GM19372 (cell line): ENCODE results near the gene CDR2L.
"Not testable (repeated sequence)": the region's sequence is repeated elsewhere in the genome, so short reads cannot be mapped to it uniquely, and the experiment has no call there.

ENCODE experiments used
- ATAC-seq: cut with Tn5 transposase; IDR thresholded peaks from one replicate; pipeline ENCODE4 v1.9.1; 2021; ENCODE audit warnings: mild to moderate bottlenecking, low read depth, moderate library complexity; ENCODE audit not compliant: unreplicated experiment

CDR2L gene

DNA sequence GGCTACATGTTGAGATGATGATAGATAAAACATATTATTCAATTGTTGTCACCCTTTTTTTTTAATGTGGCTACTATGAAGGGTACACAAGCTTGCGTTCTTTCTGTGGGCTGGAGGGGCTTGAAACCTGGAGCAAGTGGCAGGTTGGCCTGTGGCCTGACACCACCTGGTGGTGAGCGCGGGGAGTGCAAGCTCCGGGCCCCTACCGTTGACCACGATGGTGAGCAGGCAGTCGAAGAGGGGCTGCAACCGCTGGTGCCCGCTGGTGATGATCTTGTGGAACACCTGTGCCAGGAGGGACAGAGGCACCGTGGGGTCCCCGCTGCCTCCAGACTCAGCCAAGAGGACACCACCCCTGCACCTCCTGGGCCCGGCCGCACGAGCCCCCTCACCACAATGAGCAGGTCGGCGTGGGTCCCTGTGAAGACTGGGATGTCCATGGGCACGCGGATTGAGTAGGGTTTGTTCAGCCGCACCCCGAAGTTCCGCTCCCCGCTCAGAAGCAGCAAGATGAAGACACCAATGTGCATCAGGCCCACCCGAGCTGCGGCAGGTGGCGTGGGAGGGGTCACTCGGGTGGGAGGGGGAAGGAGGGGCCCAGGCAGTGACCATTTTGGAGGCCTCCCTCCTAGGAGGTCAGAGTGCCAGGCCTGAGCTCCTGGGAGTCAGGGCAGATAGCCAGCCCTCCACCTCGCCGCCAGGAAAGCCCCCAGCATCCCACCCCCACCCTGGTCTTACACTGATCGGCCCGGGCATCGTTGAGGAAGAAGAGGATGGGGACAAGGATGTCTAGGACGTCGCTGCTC is 29.3 kb upstream of the CDR2L start:
- no peak for ATAC-seq

DNA sequence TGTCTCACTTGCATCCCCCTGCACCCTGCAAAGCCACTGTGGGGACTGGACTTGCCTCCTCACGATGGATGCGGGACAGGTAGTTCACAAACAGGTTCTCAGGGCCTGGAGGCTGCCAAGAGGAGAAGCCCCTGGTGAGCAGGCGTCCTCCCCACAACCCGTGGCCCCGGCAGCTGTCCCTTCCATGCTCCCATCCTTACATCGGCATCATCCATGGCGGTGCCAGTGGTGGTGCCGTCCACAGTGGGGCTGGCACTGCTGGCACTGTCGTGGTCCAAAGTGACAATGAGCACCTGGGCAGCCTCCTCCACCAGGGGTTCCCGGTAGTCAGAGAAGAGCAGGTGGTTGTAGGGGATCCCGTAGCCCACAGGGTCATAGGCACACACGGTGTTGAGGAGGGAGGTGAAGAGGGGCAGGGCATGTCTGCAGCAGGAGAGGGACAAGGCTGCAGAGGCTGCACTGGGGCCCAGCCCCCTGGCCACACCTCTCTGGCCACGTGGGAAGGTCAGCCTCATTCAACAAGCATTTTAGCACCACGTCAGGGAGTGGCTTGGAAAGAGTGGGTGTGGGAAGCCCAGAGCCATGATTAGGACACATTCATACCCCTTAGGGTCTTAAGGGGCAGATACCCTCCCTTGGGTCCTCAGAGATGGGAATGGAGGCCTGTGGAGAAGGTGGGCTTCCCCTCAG is 27.5 kb upstream of the CDR2L start:
- no peak for ATAC-seq

DNA sequence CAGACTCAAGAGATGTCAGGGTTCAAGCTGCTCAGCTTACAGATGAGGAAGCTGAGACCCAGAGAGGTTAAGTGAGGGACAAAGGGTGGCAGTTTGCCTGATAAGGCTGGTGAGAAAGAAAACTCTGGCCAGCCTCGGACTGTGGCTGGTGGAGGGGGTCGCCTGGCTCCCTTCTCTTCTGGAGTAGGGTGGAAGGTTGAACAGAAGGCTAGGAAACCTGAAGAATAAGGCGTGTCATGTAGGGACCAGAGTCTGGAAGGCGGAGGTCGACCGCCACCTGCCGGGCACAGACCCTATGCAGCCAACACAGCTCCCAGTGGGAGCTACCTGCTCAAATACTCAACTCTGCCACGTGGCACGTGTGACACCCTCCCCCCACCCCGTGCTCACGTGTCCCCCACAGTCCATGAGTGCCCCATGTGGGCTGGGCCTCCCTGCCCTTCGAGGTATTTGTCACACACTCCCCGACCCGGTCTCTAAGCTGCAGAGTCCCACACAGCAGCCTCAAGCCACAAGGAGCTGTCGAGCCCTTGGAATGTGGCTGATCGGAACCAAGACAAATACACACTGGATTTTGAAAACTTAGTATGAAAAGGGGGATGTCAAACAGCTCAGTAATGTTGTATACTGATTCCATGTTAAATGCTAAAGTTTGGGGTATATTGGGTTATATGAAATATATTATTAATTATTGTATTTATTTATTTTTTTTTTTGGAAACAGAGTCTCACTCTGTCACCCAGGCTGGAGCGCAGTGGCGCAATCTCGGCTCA is 26.7 kb upstream of the CDR2L start:
- no peak for ATAC-seq

DNA sequence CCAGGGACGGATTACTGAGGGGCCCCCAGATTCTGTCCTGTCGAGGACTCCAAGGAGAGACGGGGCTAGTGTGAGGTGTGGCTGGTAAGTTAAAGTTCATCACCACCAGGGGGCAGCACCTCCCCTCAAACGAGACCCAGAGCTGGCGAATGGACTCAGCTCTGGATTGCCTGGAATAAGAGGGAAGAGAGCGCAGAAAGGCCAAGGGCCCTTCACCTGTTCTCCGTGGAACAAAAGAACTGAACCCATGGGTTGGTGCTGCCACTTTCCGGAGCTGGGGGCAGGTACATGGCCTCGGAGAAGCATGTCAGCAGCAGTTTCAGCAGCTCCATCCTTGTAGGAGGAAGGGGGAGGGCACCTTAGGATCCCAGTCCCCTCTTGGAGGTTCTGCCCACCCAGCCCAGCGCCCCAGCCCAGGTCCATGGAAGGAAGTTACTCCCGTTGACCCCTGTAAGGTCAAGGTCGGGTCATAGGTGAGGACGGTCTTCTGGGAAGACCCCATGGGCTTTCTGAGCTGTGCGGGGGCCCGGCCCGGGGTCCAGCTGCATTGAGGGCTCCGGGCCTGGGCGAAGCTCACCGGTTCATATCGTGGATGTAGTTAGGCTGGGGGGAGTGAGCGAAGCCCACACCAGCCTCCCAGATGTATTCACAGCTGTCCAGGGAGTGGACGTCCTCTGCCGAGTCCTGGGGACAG is 25.6 kb upstream of the CDR2L start:
- ATAC-seq: no peak

DNA sequence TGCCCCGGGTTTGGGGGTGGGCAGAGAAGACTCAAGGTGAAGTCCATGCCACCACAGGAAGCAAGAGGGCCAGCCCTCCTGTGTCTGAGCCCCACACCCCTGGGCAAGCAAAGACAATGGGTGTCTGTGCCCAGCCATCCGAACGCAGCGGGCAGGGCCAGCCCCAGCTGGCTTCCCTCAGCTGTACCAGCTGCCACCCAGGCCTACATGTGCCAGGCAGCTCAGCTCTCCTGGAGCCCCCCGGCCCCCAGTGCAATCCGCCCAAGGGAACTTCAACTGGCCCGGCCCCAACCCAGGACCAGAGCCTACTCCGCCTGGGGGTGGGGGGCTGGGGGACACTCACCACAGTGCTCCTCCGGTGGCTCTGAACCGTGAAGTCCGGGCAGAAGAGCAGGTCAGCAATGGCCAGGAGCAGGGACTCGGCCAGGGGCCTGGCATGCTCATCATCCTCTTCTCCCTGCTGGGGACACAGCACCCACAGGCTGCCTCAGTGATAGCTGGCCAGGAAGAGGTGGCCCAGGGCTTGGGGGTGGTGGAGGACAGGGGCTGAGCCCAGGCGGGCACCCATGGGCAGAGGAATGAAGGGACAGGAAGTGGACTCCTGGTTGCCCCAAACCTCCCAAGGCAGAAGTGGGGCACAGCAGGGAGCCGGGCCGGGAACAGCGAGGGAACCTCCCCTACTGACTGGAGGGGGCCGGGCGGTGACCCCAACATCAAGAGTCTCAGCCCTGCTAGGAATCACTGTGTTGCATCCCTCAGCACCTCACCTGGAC is 24.6 kb upstream of the CDR2L start:
- ATAC-seq: no peak

DNA sequence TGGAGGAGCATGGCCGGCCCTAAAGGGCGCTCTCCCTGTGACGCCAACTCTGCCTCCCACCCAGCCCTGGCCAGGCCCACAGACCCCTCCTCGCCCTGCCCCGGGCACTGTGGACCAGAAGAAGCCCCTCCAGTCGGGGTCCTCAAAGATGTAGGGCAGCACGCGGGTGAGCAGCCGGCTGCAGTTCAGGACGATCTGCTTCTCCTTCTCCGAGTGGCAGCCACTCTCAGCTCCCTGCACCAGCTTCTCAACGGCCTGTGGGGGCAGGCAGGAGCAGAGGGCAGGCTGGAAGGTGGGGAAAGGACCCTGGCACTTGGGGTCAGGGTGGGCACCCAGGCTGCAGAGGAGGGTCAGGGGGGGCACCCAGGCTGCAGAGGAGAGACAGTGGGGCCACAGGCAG is 23.8 kb upstream of the CDR2L start:
- no peak for ATAC-seq

DNA sequence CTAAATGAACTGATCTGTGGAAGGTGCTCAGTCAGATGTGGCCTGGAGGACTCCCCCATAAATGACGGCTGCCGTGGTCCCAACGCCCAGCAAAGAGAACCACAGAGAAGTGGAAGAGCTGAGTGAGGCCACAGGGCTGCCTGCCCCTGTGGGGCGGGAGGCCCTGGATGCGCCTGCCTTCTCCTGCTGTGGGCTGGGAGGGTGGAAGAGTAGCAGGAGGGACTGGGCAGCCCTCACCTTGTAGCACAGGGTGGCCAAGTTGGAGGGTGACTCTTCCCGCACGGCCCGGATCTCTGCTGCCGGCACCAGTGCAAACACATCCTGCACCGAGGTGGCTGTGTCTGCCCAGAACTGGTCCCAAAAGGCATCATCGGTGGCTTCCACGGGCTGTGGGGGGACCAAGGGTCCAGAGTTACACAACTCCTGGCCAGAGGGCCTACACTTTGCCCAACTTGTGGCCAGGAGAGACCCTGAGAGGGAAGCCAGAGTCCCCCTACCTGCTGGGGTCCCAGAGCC is 23.1 kb upstream of the CDR2L start:
- no peak for ATAC-seq

DNA sequence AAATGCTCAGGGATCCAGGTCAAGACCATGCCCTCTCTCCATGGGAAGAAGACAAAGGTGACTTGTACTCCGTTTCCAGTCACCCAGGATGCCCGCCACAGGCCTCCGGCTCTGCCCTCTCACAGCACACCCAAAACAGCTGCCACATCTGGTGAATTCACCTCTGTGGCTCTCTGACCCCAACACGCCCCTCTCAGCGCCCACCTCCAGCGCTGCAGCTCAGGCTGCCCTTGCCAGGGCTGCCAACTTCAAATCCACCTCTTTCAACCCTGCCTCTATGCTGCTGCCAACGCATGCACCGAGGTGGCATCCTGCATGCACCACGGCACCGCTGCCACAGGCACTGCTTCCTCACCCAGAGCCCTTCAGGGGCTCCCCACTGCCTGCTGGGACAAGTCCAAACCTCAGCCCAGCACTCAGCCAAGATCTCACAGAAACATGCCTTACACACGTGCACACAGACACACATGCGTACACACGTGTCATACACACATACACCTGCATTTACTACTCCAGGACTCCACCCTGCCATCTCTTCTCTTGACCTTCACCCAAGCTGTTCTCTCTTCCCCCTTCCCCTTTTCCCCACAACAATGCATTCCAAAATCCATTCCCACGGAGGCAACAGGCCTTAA is 22.3 kb upstream of the CDR2L start:
- ATAC-seq: no peak

DNA sequence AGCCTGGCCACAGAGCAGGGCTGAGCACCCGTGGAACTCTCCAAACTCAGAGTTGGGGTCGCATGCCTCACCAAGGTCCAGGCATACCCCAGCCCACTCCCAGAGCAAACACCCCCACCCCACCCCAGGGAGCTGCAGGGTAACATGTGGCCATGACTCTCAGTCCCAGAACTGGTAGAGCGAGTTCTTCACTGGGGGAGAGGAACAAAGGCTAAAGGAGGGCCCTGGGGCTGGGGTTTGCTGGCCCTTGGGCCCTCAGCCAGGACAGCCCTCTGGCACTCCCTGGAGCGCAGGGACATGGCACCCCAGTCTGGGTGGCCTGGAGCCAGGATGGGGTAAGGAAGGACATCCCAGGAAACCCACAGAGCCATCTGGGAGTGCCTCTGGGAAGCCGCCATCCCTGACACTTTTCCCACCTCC is 19.1 kb upstream of the CDR2L start:
- no peak for ATAC-seq

DNA sequence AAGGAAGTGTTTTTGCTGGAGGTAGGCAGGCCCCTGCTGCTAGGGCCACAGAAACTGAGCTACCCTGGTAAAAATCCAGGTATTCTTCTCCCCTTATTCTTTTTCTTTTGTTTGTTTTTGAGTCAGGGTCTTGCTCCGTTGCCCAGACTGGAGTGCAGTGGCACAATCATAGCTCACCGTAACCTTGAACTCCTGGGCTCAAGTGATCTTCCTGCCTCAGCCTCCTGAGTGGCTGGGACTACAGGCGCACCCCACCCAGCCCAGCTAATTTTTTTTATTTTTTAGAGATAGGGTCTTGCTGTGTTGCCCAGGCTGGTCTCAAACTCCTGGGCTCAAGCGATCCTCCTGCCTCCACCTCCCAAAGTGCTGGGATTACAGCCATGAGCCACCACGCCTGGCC is 17.9 kb upstream of the CDR2L start:
- not testable (repeated sequence) for ATAC-seq

DNA sequence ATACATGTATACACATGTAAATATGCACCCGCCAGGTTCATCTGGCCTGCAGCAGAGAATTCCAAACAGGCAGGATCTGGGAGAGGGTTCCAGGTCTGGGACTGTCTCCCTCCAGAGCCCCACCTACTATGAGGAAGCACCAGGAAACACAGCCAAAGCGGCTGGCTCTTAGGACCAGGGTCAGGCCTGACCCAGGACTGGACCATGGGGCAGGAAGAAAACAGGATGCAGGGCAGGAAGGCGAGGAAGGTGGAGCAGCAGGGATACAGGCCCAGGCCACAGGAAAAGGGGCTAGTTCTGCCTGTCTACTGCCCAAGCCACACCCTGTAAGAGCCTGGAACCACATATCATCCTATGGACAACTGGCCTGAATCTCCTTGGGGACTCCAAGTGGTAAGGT is 17.0 kb upstream of the CDR2L start:
- ATAC-seq: no peak

DNA sequence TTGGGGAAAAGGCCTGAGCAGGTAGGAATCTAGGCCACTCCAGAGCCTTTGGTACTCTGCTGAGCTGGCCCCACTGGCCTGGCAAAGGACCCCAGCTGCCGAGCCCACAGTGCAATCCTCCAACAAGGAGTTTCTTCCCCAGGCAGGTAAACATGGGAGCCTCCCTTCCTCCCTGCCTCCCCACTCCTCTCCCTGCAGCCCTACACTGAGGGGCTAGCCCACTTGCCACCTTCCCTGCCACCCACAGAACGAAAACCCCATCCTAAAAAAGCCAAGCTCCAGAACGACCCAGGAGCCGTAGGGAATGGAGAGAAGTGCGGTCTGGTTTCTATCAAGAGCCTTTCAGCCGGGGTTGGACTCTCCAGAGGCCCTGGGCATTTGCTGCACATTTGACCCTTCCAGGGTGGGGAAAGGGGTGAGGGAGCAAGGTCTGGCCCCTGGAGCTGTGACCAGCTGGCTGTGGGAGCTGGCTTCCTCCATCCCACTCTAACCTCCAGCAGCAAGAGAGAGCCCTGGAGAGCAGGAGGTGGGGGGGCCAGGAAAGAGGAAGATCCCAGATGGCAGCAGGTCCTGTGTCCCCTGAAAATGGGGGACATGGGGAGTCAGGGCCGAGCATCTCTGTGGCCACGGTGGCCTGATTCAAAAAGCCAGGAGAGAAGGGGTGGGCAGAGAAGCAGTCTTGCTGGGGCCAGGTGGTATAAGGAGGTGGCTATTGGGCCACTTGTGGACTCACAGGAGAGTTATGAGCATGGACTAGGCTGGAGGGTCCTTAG is 16.2 kb upstream of the CDR2L start:
- no peak for ATAC-seq

DNA sequence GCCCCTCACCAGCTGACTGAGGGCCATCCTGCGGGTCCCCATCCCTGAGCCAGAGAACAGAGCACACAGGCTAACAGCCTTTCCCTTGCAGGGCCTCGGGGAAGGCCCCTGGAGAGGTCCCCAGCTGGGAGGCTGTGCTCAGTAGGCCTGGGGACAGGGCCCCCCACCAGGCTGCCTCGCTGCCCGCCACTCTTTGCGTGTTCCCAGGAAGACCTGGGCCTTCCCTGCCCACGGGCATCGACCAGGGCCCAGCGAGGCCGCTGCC is 15.7 kb upstream of the CDR2L start:
- no peak for ATAC-seq

DNA sequence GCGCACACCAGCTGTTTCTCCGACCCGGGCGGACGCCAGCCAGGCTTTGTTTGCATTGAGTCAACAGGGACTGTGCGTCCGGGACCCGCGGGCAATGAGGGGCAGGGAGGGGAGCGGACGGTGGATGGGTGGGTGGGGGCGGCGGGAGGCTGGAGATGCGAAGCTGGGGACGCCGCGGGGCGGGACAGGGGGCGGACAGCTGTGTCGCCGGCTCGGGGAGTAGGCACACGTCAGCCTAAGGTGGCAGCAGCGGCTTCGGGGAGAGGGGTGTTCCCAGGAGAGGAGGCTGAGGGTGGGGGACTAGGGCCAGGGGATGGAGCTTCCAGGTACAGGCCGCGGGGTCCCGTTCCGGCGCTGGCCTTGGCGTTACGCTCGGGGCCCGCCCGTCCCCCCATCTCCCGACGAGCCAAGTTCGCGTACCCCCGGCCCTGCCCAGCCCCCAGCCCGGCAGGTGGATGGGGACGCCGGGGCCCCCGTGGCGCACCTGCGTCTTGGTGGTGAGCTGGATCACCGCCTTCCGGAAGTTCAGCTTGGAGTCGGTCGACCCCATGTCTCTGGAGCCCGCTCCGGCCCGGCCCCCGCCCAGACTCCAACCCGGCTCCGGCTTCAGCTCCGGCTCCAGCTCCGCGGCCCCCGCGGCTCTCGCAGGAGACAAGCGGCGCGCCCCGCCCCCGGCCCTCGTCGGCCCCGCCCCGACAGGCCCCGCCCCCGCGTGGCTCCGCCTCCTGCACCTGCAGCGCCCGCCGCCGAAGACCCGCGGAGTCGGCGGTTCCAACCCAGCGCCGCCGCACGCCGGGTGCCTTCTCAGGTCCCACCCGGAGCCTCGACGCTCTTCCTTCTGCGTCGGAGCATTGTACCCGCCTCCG is 15.1 kb upstream of the CDR2L start, which contains the start of gene HID1:
TSS of gene HID1 (minus strand) at position 653 of the 866 bp plus-strand sequence. CDS start at position 550, 103 bp downstream.
- ATAC-seq: no peak

DNA sequence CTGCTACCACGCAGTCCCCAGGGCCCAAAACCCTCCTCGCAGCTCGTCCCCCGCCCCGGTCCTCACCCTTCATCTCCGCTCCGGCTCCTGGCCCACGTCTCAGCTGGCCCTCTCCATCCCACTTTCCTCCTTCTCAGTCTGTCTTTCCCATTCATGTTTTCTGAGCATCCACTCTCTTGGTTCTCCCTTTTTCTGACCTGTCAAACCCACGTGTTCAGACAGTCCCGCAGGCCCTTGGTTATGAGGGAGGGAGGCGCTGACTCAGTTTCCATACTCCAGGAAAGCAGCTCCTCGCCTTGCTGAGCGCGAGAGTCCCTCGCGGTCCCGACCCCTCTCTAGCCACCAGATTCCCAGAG is 14.5 kb upstream of the CDR2L start:
- ATAC-seq: no peak

DNA sequence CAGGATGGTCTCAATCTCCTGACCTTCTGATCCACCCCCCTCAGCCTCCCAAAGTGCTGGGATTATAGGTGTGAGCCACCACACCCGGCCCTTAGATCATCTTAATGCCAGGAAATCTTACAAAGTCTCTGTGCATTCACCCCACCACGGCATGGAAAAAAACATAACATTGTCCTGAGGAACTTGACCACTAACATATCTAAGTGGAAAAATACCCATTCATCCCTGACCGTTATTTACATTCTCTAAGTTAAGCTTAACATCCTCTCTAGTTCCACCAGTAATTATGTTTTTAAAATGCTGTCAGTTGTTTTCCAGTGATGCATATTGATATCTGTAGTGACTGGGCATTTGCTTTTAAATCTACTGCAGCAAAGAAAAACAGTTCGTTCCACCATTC is 11.5 kb upstream of the CDR2L start:
- no peak for ATAC-seq

DNA sequence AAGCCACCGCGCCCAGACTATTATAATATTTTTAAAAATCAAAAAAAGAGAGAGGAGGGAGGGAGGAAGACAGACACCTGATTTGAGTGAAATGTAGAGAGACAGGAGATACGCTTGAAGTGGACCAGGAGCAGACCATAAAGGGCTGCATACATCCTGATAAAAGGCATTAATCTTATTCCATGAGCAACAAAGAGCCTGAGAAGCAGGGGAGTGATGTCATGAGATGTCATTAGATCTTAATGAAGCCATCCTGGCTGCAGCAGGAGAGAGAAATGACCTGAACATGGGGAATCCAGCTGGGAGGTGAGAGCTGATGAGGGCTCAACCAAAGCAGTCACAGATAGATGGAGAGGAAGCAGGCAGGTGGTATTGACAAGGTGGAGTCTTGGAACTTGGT is 9.6 kb upstream of the CDR2L start:
- ATAC-seq: no peak

DNA sequence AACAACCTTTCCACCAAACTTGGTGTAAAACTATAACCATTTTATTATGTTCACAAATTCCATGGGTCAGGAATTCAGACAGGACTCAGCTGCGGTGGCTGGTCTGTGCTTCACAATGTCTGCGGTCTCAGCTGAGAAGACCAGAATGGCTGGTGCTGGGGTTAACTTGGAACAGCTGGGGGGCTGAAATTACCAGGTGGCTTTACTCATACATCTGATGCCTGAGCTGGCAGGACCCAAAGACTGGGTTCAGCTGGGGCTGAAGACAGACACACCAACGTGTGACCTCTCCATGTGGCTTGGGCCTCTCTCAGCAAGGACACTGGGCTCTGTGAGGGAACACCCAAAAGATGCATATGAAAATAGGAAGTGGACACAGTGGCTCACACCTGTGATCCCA is 9.2 kb upstream of the CDR2L start:
- no peak for ATAC-seq
